ENCODE data around the gene EPHB1. TPM values are rescaled to one million over a fixed set of nuclear protein-coding genes. Genes with fewer than 3 reads are reported as not detected.

Gene EPHB1
- polyA plus RNA-seq, 3 donors, result 0.06 to 0.55 TPM; not detected in 1

DNA sequence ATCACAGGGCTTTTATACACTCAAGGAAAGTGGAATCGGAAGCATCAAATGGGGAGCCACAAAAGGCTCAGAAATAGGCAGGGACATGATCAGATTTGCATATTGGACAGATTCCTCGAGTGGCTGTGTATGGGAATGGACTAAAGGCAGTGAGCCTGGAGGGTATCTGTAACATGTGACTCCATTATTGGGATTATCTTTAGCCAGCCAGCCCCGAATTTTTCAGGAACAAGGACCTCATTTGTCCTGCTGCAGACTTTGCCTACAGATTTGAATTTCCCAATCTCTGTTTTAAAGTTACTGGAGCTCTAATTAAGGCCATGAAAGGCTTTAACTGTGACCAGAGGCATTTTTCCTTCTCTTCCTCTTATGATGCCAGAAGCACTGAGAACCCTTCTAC lies 26.9 kb upstream of the EPHB1 start:
- 89% methylated on average over 3 of the region's 3 CpGs for WGBS (ENCODE audit: insufficient coverage)
- H3K27ac ChIP-seq (ENCODE audit: low read depth in 1 of 2, low read length in 2 of 2), result no peak overlapping the region
- H3K9me3 ChIP-seq (replicated peaks in 1 of 2; ENCODE audit: control insufficient read depth in 1 of 2, insufficient read depth in 1 of 2, low read length in 2 of 2), result no peaks in the 10 kb centered on the region
- no peak overlapping the region for H3K4me3 ChIP-seq (replicated peaks in 1 of 3; ENCODE audit: low read depth in 2 of 3, low read length in 3 of 3)
- H2AFZ ChIP-seq (ENCODE audit: insufficient read depth, low read depth, low read length, poor library complexity, severe bottlenecking), result no peak overlapping the region
- no peak overlapping the region for H3K9ac ChIP-seq (ENCODE audit: insufficient read depth, low read length, poor library complexity, severe bottlenecking)
- H3K4me1 ChIP-seq (ENCODE audit: control insufficient read depth in 1 of 2, insufficient read depth in 2 of 2, low read length in 2 of 2), result no peaks in the 10 kb centered on the region
- peaks cover 0 to 4% (median 1%) of the 10 kb centered on the region in 3 donors for H3K27me3 Mint-ChIP-seq (ENCODE audit: low read depth in 3 of 3)
- H3K4me2 ChIP-seq (replicated peaks; ENCODE audit: extremely low read depth, low read length, poor library complexity, severe bottlenecking), result no peak overlapping the region
- H3K36me3 ChIP-seq (replicated peaks in 1 of 2; ENCODE audit: control insufficient read depth in 1 of 2, insufficient read depth in 2 of 2, low read length in 2 of 2), result no peaks in the 10 kb centered on the region
- intact Hi-C loops (cut with micrococcal nuclease), result no loop called here
- TF ChIP-seq, protein P1, sequence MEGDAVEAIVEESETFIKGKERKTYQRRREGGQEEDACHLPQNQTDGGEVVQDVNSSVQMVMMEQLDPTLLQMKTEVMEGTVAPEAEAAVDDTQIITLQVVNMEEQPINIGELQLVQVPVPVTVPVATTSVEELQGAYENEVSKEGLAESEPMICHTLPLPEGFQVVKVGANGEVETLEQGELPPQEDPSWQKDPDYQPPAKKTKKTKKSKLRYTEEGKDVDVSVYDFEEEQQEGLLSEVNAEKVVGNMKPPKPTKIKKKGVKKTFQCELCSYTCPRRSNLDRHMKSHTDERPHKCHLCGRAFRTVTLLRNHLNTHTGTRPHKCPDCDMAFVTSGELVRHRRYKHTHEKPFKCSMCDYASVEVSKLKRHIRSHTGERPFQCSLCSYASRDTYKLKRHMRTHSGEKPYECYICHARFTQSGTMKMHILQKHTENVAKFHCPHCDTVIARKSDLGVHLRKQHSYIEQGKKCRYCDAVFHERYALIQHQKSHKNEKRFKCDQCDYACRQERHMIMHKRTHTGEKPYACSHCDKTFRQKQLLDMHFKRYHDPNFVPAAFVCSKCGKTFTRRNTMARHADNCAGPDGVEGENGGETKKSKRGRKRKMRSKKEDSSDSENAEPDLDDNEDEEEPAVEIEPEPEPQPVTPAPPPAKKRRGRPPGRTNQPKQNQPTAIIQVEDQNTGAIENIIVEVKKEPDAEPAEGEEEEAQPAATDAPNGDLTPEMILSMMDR (IDR thresholded peaks at IDR 0.05), result no peak
- H3K27ac Mint-ChIP-seq, result no peak overlapping the region
- H3K36me3 Mint-ChIP-seq, result no peaks in the 10 kb centered on the region
- H4K20me1 ChIP-seq (ENCODE audit: insufficient read depth, low read length), result no peaks in the 10 kb centered on the region
- peaks cover 0 to 4% (median 2%) of the 10 kb centered on the region in 7 donors for H3K9me3 Mint-ChIP-seq
- H3K4me1 Mint-ChIP-seq, result no peaks in the 10 kb centered on the region
- H3K79me2 ChIP-seq (ENCODE audit: insufficient read depth, low read length), result no peaks in the 10 kb centered on the region
- H3K4me3 Mint-ChIP-seq, result no peak overlapping the region
- no peak for DNase-seq
- no peaks in the 10 kb centered on the region for H3K27me3 ChIP-seq (ENCODE audit: control insufficient read depth in 2 of 2, insufficient read depth in 2 of 2, low read length in 2 of 2)

DNA sequence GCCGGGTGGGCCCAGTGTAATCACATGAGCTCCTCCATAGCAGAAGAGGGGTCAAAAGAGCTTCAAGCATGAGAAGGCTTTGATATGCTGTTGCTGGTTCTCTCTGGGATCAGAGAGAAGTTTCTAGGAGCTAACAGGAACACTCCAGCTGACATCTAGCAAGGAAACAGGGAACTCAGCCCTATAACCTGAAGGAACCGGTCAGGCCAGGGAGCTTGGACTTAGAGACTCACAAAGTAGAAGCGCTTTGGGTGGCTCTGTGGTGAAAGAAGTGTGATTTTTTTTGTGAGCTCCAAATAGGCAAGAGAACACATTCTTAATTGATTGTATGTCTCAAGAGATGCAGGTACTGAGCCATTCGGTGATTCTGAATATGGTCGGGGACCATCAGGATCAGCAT lies 26.2 kb upstream of the EPHB1 start:
- Mint-ChIP-seq H3K27me3 (ENCODE audit: low read depth in 3 of 3) (peaks cover 0 to 4% (median 1%) of the 10 kb centered on the region in 3 donors), H3K4me3 (no peak overlapping the region), H3K4me1 (no peaks in the 10 kb centered on the region), H3K9me3 (peaks cover 0 to 4% (median 2%) of the 10 kb centered on the region in 7 donors), H3K36me3 (no peaks in the 10 kb centered on the region), H3K27ac (no peak overlapping the region)
- Histone ChIP-seq H2AFZ (ENCODE audit: insufficient read depth, low read depth, low read length, poor library complexity, severe bottlenecking) (no peak overlapping the region), H3K4me2 (replicated peaks; ENCODE audit: extremely low read depth, low read length, poor library complexity, severe bottlenecking) (no peak overlapping the region), H3K9me3 (replicated peaks in 1 of 2; ENCODE audit: control insufficient read depth in 1 of 2, insufficient read depth in 1 of 2, low read length in 2 of 2) (no peaks in the 10 kb centered on the region), H4K20me1 (ENCODE audit: insufficient read depth, low read length) (no peaks in the 10 kb centered on the region), H3K27ac (ENCODE audit: low read depth in 1 of 2, low read length in 2 of 2) (no peak overlapping the region), H3K4me1 (ENCODE audit: control insufficient read depth in 1 of 2, insufficient read depth in 2 of 2, low read length in 2 of 2) (no peaks in the 10 kb centered on the region), H3K36me3 (replicated peaks in 1 of 2; ENCODE audit: control insufficient read depth in 1 of 2, insufficient read depth in 2 of 2, low read length in 2 of 2) (no peaks in the 10 kb centered on the region), H3K9ac (ENCODE audit: insufficient read depth, low read length, poor library complexity, severe bottlenecking) (no peak overlapping the region), H3K79me2 (ENCODE audit: insufficient read depth, low read length) (no peaks in the 10 kb centered on the region), H3K27me3 (ENCODE audit: control insufficient read depth in 2 of 2, insufficient read depth in 2 of 2, low read length in 2 of 2) (no peaks in the 10 kb centered on the region), H3K4me3 (replicated peaks in 1 of 3; ENCODE audit: low read depth in 2 of 3, low read length in 3 of 3) (no peak overlapping the region)
- no peak for DNase-seq
- WGBS (ENCODE audit: insufficient coverage), result 94% methylated on average over 2 of the region's 5 CpGs
- intact Hi-C loops (cut with micrococcal nuclease), result no loop called here
- TF ChIP-seq, protein P1 (IDR thresholded peaks at IDR 0.05), result no peak
